Keratinocyte (primary cell): ENCODE measurements around the gene WDR46. TPM values are rescaled to one million over a fixed set of nuclear protein-coding genes. Genes with fewer than 3 reads are reported as not detected.

Experiments used
- DNase-seq: peaks from one replicate; pipeline ENCODE4 v3.0.0-alpha.2; 2011; ENCODE audit warnings: low read depth, missing footprints, low spot score
- FAIRE-seq: peaks from 2 replicates; lab custom pipeline; 2011; peaks lifted over from hg19 to GRCh38; lab: Jason Lieb, UNC
- H2AFZ ChIP-seq: 2 replicates; pipeline ENCODE4 v1.6.0; 2012; ENCODE audit warnings: low read length, control low read depth, inconsistent platforms; ENCODE audit not compliant: control insufficient read depth
- H3K27ac ChIP-seq: 2 replicates; pipeline ENCODE4 v1.5.1; 2011; ENCODE audit warnings: low read length; ENCODE audit not compliant: control insufficient read depth, insufficient read depth
- H3K27me3 ChIP-seq: 3 replicates; pipeline ENCODE4 v1.6.0; 2011; ENCODE audit warnings: low read length; ENCODE audit not compliant: control insufficient read depth, insufficient read depth; ENCODE audit errors: extremely low read depth
- H3K36me3 ChIP-seq, 2 experiments: 2 replicates in 1 of 2; 3 replicates in 1 of 2; pipeline ENCODE4 v1.5.1; 2011; ENCODE audit warnings: low read length in 2 of 2, mild to moderate bottlenecking in 1 of 2; ENCODE audit not compliant: control insufficient read depth in 2 of 2, insufficient read depth in 2 of 2; ENCODE audit errors: extremely low read depth in 1 of 2
- H3K4me1 ChIP-seq: 3 replicates; pipeline ENCODE4 v1.5.1; 2011; ENCODE audit warnings: low read length; ENCODE audit not compliant: control insufficient read depth, insufficient read depth; ENCODE audit errors: extremely low read depth
- H3K4me2 ChIP-seq: 3 replicates; pipeline ENCODE4 v1.6.0; 2011; ENCODE audit warnings: low read depth, low read length; ENCODE audit not compliant: control insufficient read depth, insufficient read depth; ENCODE audit errors: extremely low read depth
- H3K4me3 ChIP-seq, 3 experiments: fragments of 200-600 bp in 1 of 3; sonication (generic) in 1 of 3; 2 replicates in 2 of 3; 3 replicates in 1 of 3; pipeline ENCODE4 v1.5.1; 2011 to 2016; ENCODE audit warnings: low read length in 3 of 3, mild to moderate bottlenecking in 3 of 3, control low read depth in 2 of 3, inconsistent platforms in 1 of 3, low read depth in 1 of 3, mixed read lengths in 1 of 3, mixed run types in 1 of 3, moderate library complexity in 1 of 3; ENCODE audit not compliant: control insufficient read depth in 2 of 3, insufficient read depth in 2 of 3; ENCODE audit errors: extremely low read depth in 1 of 3
- H3K79me2 ChIP-seq: 2 replicates; pipeline ENCODE4 v1.6.0; 2012; ENCODE audit warnings: low read length; ENCODE audit not compliant: control insufficient read depth, insufficient read depth
- H3K9ac ChIP-seq: 3 replicates; pipeline ENCODE4 v1.6.0; 2011; ENCODE audit warnings: low read length; ENCODE audit not compliant: control insufficient read depth, insufficient read depth; ENCODE audit errors: extremely low read depth
- H3K9me1 ChIP-seq: 3 replicates; pipeline ENCODE4 v1.6.0; 2011; ENCODE audit warnings: low read length; ENCODE audit not compliant: control insufficient read depth, insufficient read depth; ENCODE audit errors: extremely low read depth
- H3K9me3 ChIP-seq: 2 replicates; pipeline ENCODE4 v1.5.1; 2012; ENCODE audit warnings: low read depth, low read length; ENCODE audit not compliant: control insufficient read depth
- H4K20me1 ChIP-seq: 3 replicates; pipeline ENCODE4 v1.6.0; 2011; ENCODE audit warnings: low read length; ENCODE audit not compliant: control insufficient read depth, insufficient read depth; ENCODE audit errors: extremely low read depth
- CTCF ChIP-seq, 3 experiments: IDR thresholded peaks in 1 of 3; conservative IDR thresholded peaks in 1 of 3; optimal IDR thresholded peaks in 1 of 3; 2 replicates in 2 of 3; 3 replicates in 1 of 3; pipeline versions ENCODE3 to v1.5.1; 2011; ENCODE audit warnings: low read length in 3 of 3, mild to moderate bottlenecking in 3 of 3, moderate library complexity in 2 of 3, control low read depth in 1 of 3, inconsistent platforms in 1 of 3; ENCODE audit not compliant: insufficient read depth in 2 of 3; ENCODE audit errors: extremely low read depth in 1 of 3
- EZH2 ChIP-seq: IDR thresholded peaks from one replicate; pipeline ENCODE4 v1.6.1; 2012; ENCODE audit warnings: inconsistent platforms, mild to moderate bottlenecking, low read length, moderate library complexity
- dilution Hi-C: fragments of 300-500 bp; cut with MboI; formaldehyde crosslinking; loops from one replicate; pipeline ENCODE4 v1.7.0; 2020; ENCODE audit warnings: low sequenced_read_pairs; ENCODE audit not compliant: extremely low pct_ligation_motif_present
- polyA plus RNA-seq, 5 experiments: library from polyadenylated mRNA; depleted of rRNA in 3 of 5; stranded (reverse) in 3 of 5; stranded (forward) in 1 of 5; unstranded in 1 of 5; fragments of >200 nt; gene quantifications; 1 replicate in 1 of 5; 2 replicates in 3 of 5; 3 replicates in 1 of 5; pipeline versions ENCODE4 v1.2.1 to v1.2.3, GENCODE V29; 2011 to 2012; ENCODE audit warnings: missing spikeins in 2 of 5, low read depth in 1 of 5, low replicate concordance in 1 of 5

WDR46 gene
- polyA plus RNA-seq, 1 donor (not counting 4 experiments of a cell fraction or from before 2014, with no cell fraction given) = 43.0 TPM

- Histone ChIP-seq H3K4me1 (no peaks in the 10 kb centered on the region), H3K4me2 (no peak overlapping the region), H3K9ac (no peak overlapping the region), H3K27me3 (no peaks in the 10 kb centered on the region), H3K36me3 (no peaks in the 10 kb centered on the region), H3K9me1 (no peaks in the 10 kb centered on the region), H4K20me1 (no peaks in the 10 kb centered on the region), H3K79me2 (no peaks in the 10 kb centered on the region), H2AFZ (no peak overlapping the region), H3K27ac (no peak overlapping the region), H3K4me3 (no peak overlapping the region), H3K9me3 (no peaks in the 10 kb centered on the region)
- DNase-seq = no peak
- TF ChIP-seq EZH2 (no peak), CTCF (optimal IDR thresholded peaks at IDR 0.05 in 1 of 3, IDR thresholded peaks at IDR 0.05 in 1 of 3, conservative IDR thresholded peaks at IDR 0.05 in 1 of 3; ENCODE audit: extremely low read depth in 1 of 3, insufficient read depth in 2 of 3, low read length in 3 of 3) (no peak)
- FAIRE-seq = no peak
- dilution Hi-C loops = no loop called here
Measured at GRCh38 chr6:33330736-33331135, 41.7 kb upstream of the WDR46 start.

- H3K4me2 ChIP-seq = no peak overlapping the region
- H3K4me1 ChIP-seq = peaks cover 2% of the 10 kb centered on the region
- no peak overlapping the region for H3K27ac ChIP-seq
- H3K9ac ChIP-seq = no peak overlapping the region
- no peak overlapping the region for H3K4me3 ChIP-seq
- H3K36me3 ChIP-seq = no peaks in the 10 kb centered on the region
- no peak for TF ChIP-seq EZH2
- TF ChIP-seq CTCF (optimal IDR thresholded peaks at IDR 0.05 in 1 of 3, IDR thresholded peaks at IDR 0.05 in 1 of 3, conservative IDR thresholded peaks at IDR 0.05 in 1 of 3; ENCODE audit: extremely low read depth in 1 of 3, insufficient read depth in 2 of 3, low read length in 3 of 3) = no peak
- H3K79me2 ChIP-seq = no peaks in the 10 kb centered on the region
- dilution Hi-C loops = no loop called here
- no peaks in the 10 kb centered on the region for H3K9me3 ChIP-seq
- H3K27me3 ChIP-seq = no peaks in the 10 kb centered on the region
- DNase-seq (no peak), FAIRE-seq (no peak)
- no peaks in the 10 kb centered on the region for H4K20me1 ChIP-seq
- no peak overlapping the region for H2AFZ ChIP-seq
- H3K9me1 ChIP-seq = no peaks in the 10 kb centered on the region
Measured at GRCh38 chr6:33329058-33329457, 40.0 kb upstream of the WDR46 start.
